SKM-1 (cell line): Measurements from ENCODE around the gene FAM163A.
A peak's percentile ranks its signal among the peaks of the same experiment; 100 is the strongest.

Experiments used
- DNase-seq: peaks from one replicate; lab custom pipeline; 2025; ENCODE audit not compliant: unreplicated experiment; lab: John Stamatoyannopoulos, UW

The FAM163A gene

DNA sequence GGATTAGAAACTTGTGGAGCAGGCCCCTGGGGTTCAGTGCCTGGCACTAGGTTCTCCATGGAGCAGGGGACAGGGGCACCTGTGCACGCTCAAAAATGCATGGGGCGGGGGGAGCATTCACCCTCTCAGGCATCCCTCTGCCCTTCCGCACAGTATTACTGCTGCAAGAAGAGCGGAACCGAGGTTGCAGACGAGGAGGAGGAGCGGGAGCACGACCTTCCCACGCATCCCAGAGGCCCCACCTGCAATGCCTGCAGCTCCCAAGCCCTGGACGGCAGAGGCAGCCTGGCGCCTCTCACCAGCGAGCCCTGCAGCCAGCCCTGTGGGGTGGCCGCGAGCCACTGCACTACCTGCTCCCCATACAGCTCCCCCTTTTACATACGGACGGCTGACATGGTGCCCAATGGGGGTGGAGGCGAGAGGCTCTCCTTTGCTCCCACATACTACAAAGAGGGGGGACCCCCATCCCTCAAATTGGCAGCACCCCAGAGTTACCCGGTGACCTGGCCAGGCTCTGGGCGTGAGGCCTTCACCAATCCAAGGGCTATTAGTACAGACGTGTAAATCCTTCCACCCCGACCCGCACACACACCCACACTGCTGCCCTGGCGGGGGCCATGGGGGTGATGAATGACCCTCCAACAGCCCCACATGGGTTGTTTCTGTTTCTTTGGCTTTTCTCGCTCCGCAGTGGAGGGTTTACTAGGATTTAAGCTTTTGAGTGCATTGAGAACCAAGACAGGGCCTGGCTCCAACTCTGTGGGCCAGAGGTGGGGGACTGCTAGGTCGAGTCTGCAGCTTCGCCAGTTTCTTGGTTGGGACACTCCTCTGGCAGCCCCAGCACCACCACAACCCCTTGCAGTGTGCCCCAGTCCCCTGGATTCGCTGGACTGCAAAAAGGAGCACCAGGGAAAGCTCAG, 70.8 kb downstream of the FAM163A start:
- no peak for DNase-seq

DNA sequence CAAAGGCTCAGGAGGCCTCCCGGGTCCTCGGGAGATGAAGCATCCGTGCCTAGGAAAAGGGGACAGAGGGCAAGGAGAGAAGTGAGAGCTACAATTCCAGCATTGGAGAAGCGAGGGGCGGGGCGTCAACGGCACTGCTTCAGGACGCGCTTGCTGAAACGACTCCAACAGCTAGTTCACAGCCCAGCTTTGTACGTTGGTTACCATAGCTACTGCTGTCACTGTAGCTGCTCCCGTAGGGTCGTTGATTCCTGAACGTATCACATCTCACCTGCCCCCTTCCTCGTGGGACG, 71.4 kb downstream of the FAM163A start:
- DNase-seq: no peak

DNA sequence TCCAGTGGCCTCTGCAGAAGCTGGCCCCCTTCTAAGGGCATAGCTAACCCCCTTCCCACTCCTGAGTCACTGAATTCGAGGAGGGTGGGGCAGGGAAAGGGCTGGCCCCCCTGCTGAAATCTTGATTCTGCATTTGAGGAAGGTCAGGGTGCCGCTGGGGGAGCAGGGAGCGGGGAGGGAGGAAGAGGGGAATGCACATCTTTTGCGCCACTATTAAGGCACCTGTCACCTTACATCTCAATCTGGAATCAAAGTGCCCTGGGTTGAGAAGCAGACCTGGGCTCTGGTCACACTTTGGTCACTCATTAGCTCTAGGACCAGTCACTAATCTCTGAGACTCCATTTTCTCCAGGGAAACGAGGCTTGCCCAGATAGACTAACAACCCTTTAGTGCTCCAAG, 72.5 kb downstream of the FAM163A start:
- no peak for DNase-seq

DNA sequence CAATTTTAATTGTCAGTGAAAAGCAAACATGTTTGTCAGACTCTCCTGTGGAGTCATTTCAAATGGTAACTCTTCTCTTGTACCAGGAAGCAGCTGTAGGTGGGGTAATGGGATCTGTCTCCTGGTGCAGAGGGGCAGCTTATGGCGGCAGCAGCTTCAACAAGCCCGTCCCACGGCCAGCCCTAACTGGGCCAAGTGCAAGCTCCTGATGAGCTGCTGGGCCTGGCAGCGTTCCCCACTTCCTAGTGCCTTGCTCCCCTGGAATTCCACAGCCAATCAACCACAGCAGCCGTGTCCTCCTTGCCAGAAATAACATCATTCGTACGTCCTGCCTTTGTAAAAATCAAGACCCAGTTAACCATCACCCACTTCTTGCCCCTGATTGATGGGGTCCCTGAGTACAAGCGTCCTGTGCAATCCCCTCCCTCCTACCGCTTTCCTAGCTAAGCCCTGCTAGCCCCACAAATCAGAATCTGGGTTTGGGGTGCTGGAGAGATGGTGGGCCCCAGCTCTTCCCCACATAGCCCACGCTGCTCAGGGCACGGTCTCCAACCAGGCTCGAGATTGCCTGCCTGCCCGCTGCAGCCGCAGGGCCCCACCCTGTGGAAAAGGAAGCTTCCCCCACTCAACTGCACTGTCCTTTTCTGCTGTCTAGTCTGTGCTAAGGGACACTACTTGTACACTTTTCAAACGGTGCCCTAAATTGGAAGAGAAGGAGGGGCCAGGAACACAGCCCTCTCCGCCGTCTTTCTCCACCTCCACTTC, 73.3 kb downstream of the FAM163A start:
- no peak for DNase-seq

DNA sequence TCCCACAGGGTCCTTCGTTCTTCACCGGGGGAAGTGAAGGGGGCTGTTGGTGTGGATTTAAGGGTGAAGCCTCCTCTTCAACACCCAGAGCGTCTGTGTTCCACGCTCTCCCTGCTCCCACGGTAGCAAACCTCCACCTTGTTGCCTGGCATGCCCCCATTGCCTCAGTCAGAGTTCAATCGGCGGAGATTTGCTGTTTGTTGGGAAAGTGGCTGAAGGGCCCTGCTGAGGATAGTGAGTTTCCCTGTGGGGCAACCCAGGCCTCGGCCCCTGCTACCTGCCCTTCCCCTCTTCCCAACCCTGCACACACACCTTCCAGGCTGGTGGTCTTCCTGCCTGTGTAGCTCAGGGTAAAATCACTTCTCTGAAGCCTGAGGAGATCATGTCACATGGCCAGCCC, 74.0 kb downstream of the FAM163A start:
- no peak for DNase-seq

DNA sequence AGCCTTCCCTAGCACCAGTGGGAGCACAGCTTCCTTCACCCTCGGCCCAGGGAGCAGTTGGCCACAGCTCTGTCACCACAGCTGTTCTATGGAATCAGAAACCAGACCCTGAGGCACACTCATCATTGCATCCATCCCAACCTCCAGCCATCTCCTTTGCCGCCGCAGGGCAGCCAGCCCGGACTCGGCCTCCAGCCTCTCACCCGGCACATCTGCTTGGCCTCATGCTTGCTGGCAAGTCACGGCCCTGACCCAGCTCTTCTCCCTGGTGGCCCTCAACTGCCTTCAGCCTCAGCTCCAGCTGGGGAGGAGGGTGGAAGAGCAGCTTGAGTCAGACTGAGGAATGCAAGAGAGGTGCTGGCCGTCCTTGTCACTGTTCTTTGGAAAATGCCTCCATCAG, 74.7 kb downstream of the FAM163A start:
- DNase-seq: no peak

DNA sequence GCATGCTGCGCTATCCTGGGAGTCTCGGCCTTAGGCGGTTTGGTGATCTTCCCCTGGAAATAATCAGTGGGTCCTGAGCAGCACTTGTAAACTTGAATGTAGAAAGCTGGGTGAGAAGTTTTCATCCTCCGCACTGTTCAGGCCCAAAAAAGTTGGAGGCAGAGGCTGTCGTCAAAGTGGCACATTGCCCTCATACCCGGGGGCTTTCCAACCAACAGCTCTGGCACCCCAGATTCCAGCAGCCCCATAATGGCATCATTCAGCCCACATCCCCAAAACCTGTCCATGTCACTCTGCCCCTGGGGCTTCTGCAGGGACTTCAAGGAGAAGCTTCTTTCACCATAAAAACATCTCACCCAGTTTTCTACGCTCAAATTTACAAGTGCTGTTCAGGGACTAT, 75.2 kb downstream of the FAM163A start:
- DNase-seq: no peak

DNA sequence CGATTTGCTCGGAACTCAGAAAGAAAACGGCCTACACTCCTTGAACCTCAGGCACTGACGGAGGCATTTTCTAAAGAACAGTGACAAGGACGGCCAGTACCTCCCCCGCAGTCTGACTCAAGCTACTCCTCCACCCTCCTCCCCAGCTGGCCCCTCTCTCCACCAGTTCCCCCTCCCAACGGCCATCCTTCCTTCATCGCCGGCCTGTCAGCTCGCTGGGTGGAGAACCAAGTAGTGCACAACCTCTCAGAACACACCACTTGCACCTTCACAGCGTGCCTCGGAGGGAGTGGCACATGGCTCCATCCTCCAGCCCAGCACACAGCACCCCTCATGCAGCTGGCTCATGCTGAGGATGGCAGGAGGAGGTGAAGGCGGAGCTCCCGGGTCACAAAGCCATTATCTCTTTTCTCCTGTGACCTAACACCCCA, 75.7 kb downstream of the FAM163A start:
- no peak for DNase-seq

DNA sequence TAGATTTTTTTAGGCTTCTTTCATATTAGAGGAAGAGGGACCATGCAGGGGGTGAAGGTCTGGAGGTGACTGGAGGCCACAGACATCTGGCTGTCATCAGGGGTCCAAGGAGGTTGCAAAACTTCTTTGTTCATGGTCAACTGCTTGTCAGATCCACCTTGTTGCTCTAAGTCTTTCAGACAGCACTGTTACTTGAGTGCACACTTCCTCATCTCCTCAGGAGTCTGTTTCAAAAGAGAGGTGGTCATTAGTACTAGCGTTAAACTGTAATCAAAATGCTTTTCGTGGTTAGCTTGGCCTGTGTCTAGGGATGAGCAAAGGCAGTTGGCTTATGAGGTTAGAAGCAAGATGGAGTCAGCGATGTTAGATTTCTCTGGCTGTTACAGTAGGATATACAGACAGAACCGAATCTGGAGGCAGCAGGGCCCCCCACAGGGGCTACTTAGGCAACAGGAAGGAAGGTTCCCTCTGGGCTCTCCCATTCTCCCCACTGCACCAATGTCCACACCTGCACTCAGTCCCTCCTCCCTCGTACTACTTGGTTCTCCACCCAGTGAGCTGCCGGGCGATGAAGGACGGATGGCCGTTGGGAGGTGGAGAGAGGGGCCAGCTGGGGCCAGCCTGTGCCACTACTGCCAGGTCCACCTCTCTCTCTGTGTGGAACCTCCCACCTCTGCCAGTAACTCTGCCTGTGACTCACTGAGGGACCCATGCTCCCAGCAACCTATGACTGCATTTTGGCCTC, 77.3 kb downstream of the FAM163A start:
- peak; percentile 92 for DNase-seq

DNA sequence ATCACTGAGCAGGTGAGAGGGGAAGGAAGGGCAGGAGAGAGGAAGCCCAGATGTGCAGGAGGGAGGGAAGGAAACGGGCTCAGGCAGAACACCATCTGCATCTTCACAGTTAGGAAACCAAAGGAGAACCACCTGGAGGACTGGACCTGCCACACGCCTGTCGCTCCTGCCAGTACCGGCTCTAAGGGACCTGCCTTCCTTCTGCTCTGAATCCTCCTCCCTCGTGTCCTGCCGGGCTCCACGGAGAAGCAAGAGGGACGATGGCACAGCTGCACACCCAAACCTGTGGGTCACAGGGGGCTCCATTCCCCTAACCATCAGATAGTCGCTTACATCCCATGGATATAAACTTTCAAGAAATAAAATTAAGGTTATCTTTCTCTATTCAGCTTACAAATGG, 78.4 kb downstream of the FAM163A start:
- no peak for DNase-seq

DNA sequence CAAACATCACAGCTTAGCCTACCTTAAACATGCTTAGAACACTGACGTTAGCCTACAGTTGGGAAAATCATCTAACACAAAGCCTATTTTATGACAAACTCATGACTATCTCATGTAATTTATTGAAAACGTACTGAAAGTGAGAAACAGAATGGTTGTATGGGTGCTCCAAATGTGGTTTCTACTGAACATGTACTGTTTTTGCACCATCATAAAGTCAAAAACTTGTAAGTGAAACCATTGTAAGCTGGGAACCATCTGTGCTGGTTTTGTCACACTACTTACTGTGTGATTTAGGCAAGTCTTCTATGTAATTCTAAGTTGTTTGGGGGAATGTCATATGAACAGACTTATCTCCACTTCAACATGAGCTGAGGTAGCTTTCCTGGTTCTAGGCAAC, 79.0 kb downstream of the FAM163A start:
- no peak for DNase-seq

DNA sequence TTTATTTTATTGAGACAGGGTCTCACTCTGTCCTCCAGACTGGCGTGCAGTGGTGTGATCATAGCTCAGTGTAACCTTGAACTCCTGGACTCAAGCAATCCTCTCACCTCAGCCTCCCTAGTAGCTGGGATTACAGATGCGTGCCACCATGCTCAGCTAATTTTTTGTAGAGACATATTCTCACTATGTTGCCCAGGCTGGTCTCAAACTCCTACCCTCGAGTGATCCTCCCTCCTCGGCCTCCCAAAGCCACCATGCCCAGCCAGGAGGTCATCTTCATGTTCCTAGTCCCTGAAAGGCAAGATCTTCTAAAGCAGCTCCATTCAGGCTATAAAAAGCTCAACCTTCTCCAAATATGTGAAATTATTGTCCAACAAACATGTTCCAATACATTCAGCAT, 80.6 kb downstream of the FAM163A start:
- DNase-seq: no peak

DNA sequence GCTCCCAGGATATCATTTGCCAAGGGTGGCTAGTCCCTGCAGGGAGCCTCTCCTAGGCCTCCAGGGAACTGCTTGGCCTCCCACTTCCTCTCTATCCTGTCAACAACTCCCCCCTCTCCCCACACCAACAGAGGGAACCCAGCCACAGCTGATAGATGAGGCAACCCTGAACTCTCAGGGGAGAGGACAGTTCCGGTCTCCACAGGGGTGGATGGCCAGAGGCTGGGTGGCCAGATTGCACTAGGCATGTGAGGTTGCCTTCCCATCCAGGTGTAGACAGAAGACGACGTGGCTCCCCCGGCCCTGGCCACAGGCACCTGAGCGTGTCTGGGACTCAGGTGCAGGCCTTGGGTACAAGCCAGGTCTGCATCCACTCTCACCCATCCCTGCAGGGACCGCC, 81.2 kb downstream of the FAM163A start:
- peak; percentile 73 for DNase-seq

DNA sequence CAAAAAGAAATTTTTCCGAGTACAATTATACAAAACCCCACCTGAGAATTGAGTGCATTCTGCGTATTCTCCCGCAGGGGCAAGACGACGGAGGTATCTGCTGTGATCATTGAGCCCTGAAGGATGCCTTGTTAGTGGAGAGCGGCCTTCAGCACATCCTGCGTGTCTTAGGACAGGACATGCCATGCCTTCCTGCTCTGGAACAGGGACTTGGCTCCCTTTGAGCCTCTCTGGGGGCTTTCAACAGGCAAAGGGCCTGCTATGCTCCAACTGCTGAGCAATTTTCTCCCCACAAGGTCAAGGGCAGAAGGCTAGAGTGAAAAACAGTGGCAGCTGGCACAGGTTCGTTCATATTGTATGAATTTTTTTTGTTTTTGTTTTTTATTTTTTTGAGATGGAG, 82.1 kb downstream of the FAM163A start:
- no peak for DNase-seq

DNA sequence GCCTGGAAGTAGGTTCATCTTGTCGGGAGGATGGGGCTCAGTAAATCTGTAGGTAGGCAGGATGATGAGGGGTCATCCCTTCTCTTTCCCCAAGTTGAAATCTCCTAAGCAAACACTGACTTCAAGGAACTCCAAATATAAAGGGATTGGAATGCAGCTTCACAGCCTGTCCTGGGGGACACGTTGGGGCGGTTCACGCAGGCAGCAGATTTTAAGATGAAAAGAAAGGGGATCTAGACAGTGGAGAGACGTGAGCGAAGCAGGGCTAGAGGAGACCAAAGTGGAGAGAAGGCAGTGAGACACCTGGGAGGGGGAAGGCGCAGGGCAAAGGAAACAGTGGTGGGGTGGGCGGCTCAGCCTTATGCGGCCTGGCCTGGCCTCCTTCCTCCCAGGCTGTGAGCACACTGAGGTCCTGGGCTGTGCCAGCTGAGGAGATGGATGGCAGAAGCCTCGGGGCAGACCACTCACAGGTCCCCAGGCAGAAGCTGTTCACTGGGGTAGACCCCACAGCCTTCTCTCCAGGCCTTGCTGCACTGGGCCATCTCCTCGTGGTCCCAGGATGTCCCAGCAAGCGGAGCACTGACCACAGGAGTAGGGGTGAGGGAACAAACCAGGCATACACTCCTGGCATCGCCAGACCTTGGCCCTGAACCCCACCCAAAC, 82.8 kb downstream of the FAM163A start:
- no peak for DNase-seq

DNA sequence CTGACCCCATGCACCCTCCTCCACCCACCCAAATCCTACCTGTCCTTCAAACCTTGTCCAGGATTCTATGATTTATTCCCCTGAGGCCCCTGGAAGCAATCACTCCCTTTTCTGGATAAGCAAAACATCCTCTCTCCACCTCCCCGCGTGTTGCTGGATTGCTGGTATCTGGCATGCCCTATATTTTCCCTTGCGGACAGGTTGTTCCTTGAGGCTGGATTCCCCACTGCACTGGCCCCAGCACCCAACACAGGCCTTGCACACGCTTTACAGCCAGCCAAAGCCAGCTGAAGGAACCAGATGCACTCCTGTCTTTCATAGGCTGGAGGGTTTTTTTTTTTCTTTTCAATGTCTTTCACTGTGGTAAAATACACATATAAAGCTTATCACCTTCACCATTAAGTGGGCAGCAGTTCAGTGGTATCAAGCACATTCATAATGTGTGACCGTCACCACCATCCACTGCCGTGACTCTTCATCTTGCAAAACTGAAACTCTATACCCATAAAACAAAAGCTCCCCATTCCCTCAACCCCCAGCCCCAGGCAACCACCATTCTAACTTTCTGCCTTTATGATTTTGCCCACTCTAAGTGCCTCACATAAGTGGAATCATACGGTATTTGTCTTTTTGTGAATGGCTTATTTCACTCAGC, 83.7 kb downstream of the FAM163A start:
- no peak for DNase-seq

DNA sequence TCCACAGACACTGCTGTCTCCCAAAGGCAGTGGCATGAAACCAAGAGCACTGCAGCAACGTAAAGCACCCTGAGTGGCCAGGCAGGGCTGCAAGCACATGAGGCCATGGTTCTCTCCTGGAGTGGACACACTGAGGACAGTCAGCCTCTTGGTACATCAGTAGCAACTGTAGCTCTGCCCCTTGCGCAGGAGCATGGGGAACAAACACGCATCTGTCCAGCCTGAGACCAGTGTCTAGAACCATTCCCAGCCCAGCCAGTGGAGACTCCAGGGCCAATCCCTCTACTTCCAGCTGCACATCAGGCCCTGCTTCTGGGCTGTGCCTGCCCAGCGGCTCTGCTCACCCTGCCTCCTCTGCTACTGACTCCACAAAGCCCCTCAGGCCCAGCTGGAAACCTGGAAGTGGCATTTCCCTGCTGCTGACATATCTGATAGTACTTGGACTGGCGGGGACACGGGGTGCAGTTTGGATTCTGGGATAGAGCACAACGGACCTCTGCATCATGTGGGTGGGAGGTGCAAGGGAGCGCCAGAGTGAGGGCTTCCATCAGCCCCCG, 85.5 kb downstream of the FAM163A start:
- DNase-seq: no peak

DNA sequence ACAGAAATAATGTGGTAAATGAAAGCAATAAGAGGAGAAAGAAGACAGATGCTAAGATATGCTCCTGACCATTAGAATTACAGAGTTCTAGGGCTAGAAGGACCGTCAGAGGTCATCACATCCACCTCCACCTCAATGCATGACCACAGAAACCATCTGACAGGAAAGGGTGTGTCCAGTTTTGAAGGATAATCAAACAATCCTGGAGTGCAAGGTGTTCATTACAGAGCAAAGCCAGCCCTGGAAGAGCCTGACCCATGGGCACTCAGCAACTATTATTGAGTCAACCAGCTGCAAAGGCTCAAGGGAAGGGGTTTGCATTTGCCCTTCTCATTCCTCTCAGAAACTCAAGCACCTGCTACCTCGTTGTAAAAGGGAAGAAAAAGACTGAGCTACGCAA, 88.1 kb downstream of the FAM163A start:
- DNase-seq: no peak

DNA sequence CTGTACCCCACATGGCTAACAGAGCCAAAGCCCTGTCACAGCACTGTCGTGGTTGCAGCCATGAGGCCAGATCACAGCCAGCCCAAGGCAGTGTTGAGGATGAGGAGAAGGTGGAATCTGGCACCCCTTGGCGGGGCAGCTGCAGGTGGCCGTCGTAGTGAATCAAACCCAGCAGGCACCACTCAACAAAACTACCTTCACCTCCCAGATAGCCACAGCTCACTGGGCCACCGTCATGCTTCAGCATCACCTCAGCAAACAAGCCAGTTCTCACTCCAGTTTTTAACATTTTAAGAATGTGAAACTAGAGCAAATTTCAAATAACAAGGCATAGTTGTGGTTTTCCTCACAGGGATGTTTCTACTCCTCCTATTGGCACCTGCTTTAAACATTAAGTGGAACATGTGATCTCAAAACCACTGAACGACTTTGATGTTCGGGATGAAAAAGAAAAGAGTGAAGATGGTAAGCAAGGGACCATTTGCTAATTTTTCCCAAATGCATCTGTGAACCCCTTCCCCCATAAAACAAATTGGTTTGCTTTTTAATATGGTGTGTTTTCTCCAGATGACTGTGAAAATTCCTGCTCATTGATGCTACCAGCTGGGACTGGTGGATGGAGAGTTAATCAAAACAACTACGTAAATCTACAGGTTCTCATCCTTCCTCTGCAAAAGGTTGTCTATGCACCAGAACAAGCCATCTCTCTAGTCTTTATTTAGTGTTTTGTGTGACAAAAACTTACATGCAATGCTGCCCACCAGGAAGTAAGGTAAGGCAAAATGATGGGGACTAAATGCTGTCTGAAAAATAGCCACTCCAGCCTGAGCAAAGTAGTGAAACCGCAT, 89.0 kb downstream of the FAM163A start:
- no peak for DNase-seq
